Right lobe of liver (tissue), 6 donors: Measurements from ENCODE around the gene RBP4. TPM values are rescaled to one million over a fixed set of nuclear protein-coding genes. Genes with fewer than 3 reads are reported as not detected.

Experiments
- ATAC-seq, 4 donors: fragments of 200-7000 bp; cut with Tn5 transposase; one replicate each; pipeline ENCODE4 v1.9.1; 2020; ENCODE audit warnings: mild to moderate bottlenecking in 4 of 4, moderate library complexity in 4 of 4
- DNase-seq, 3 donors: peaks; one replicate each; pipeline ENCODE4 v3.0.0-alpha.2; 2020
- H3K27ac ChIP-seq, 3 donors: fragments of 200-600 bp; one replicate each; pipeline ENCODE4 v1.8.0; 2022
- H3K27me3 ChIP-seq, 2 donors: fragments of 200-600 bp; one replicate each; pipeline ENCODE4 v1.8.0; 2022
- H3K36me3 ChIP-seq, 4 donors: fragments of 200-600 bp; sonication (generic) in 1 of 4; one replicate each; pipeline versions ENCODE4 v1.5.1 to v1.8.0; 2017 to 2022; ENCODE audit warnings: control low read depth in 1 of 4
- H3K4me1 ChIP-seq, 4 donors: fragments of 200-600 bp; sonication (generic) in 1 of 4; one replicate each; pipeline versions ENCODE4 v1.5.1 to v1.8.0; 2017 to 2022; ENCODE audit warnings: control low read depth in 1 of 4
- H3K4me3 ChIP-seq, 3 donors: fragments of 200-600 bp; one replicate each; pipeline ENCODE4 v1.8.0; 2022
- H3K9me3 ChIP-seq, 4 donors: fragments of 200-600 bp; sonication (generic) in 1 of 4; one replicate each; pipeline versions ENCODE4 v1.5.1 to v1.8.0; 2017 to 2022; ENCODE audit warnings: control low read depth in 1 of 4
- CTCF ChIP-seq, 4 donors: fragments of 200-600 bp in 3 of 4; fragments of 450-650 bp in 1 of 4; IDR thresholded peaks; one replicate each; pipeline versions ENCODE4 v1.5.1 to v1.8.0; 2016 to 2022; ENCODE audit warnings: antibody characterized with exemption in 4 of 4, mild to moderate bottlenecking in 2 of 4
- POLR2A ChIP-seq: fragments of 450-650 bp; IDR thresholded peaks from one replicate; pipeline ENCODE4 v1.6.1; 2017; ENCODE audit warnings: antibody characterized with exemption, mild to moderate bottlenecking
- WGBS: methylation state at CpG from one replicate; pipeline ENCODE4 v1.1.6; 2018; ENCODE audit warnings: low coverage, low lambda C conversion rate; ENCODE audit not compliant: insufficient coverage; ENCODE audit errors: missing lambda C conversion rate; 5-methylcytosine and 5-hydroxymethylcytosine counted together
- intact Hi-C, 2 donors: fragments of 100-400 bp; cut with DNase I; formaldehyde crosslinking; loops; one replicate each; pipeline versions ENCODE4 v1.11.2 to v1.14.1; 2022
- total RNA-seq, 6 experiments: library from RNA; depleted of rRNA in 2 of 6; stranded (reverse); fragments of >200 nt in 2 of 6; fragmentation: NEBNext Ultra II Directional in 3 of 6; extraction: Animal tissue kit (Norgen Biotek cat#: 25700) in 3 of 6; gene quantifications; one replicate each; pipeline versions ENCODE4 v1.1.0 to v1.2.4, GENCODE V29; 2016 to 2023
- donor health status: DM: no; HTN: yes; CAD: no.
- donor health status: DM: no; HTN: no; CAD: no.
- donor health status: DM: no; HTN: no; CAD: no.
- donor health status: DM: no; HTN: yes; CAD: no.
- donor health status: DM: no; HTN: yes; CAD: no.

Gene RBP4
- total RNA-seq, 6 experiments from 2014 or later = 4,975 to 8,539 (median 5,621) TPM

GRCh38 chr10:93584445-93584844, 16.6 kb downstream of the RBP4 start:
- Histone ChIP-seq H3K27ac (no peak overlapping the region), H3K27me3 (no peaks in the 10 kb centered on the region), H3K4me1 (no peaks in the 10 kb centered on the region), H3K9me3 (no peaks in the 10 kb centered on the region), H3K4me3 (no peak overlapping the region), H3K36me3 (no peaks in the 10 kb centered on the region)
- WGBS = 91% methylated on average over 5 of the region's 7 CpGs
- DNase-seq (no peak), ATAC-seq (no peak)
- TF ChIP-seq POLR2A (no peak), CTCF (IDR thresholded peaks at IDR 0.05) (no peak)
- intact Hi-C loops = no loop called here

- Histone ChIP-seq H3K27ac (no peak overlapping the region), H3K4me1 (no peaks in the 10 kb centered on the region), H3K4me3 (no peak overlapping the region), H3K9me3 (no peaks in the 10 kb centered on the region), H3K27me3 (no peaks in the 10 kb centered on the region), H3K36me3 (no peaks in the 10 kb centered on the region)
- intact Hi-C loops = no loop called here
- TF ChIP-seq CTCF (IDR thresholded peaks at IDR 0.05) = no peak
- no peak for TF ChIP-seq POLR2A
- 29% methylated on average over 6 of the region's 6 CpGs for WGBS
- DNase-seq (no peak), ATAC-seq (no peak)
Observed at GRCh38 chr10:93580828-93581227, 20.2 kb downstream of the RBP4 start.

- Histone ChIP-seq H3K4me1 (no peaks in the 10 kb centered on the region), H3K9me3 (no peaks in the 10 kb centered on the region), H3K4me3 (no peak overlapping the region), H3K27me3 (no peaks in the 10 kb centered on the region), H3K27ac (no peak overlapping the region), H3K36me3 (no peaks in the 10 kb centered on the region)
- DNase-seq = no peak
- no peak for ATAC-seq
- intact Hi-C loops = no loop called here
- WGBS = 82% methylated on average over 3 of the region's 3 CpGs
- TF ChIP-seq CTCF (IDR thresholded peaks at IDR 0.05) = no peak
- TF ChIP-seq POLR2A = no peak
Observed at GRCh38 chr10:93579985-93580711, 20.9 kb downstream of the RBP4 start.

GRCh38 chr10:93579089-93579488, 21.9 kb downstream of the RBP4 start:
- intact Hi-C loops = no loop called here
- 64% methylated on average over 4 of the region's 7 CpGs for WGBS
- H3K4me3 ChIP-seq = no peak overlapping the region
- DNase-seq (no peak), ATAC-seq (peak in 1 of 4 donors; percentile 61)
- H3K36me3 ChIP-seq = no peaks in the 10 kb centered on the region
- H3K27me3 ChIP-seq = no peaks in the 10 kb centered on the region
- TF ChIP-seq POLR2A = no peak
- TF ChIP-seq CTCF (IDR thresholded peaks at IDR 0.05) = no peak
- H3K9me3 ChIP-seq = no peaks in the 10 kb centered on the region
- H3K27ac ChIP-seq = no peak overlapping the region
- no peaks in the 10 kb centered on the region for H3K4me1 ChIP-seq
